ENCODE measurements around the gene RIMKLA.
A peak's percentile ranks its signal among the peaks of the same experiment; 100 is the strongest.

The RIMKLA gene, protein sequence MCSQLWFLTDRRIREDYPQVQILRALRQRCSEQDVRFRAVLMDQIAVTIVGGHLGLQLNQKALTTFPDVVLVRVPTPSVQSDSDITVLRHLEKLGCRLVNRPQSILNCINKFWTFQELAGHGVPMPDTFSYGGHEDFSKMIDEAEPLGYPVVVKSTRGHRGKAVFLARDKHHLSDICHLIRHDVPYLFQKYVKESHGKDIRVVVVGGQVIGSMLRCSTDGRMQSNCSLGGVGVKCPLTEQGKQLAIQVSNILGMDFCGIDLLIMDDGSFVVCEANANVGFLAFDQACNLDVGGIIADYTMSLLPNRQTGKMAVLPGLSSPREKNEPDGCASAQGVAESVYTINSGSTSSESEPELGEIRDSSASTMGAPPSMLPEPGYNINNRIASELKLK

DNA sequence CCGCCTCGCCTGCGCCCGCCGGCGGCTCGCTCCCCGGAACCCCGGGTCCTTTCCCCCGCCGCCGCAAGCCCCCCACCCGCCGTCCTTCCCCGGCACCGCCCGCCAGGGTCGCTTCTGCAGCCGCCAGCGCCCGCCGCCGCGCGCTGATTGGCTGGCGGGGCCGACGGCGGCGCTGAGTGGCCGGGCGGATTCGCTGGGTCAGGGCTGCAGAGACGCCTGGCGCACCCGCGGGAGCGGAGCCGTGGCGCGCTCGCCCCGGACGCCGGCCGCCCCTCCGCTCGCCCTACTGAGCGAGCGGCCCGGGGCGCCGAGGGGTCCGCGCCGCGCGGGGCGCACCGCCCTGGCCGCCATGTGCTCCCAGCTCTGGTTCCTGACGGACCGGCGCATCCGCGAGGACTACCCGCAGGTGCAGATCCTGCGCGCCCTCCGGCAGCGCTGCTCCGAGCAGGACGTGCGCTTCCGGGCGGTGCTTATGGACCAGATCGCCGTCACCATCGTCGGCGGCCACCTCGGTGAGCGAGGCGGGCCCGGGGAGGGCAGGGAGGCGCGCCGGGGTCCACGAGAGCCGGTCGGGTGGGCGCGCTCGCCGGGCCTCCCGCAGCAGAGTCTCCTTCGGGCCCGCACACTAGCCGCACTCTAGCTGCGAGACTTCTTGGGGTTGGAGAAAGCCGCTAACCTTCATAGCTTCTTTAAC, at the start of gene RIMKLA:
RIMKLA (plus strand) TSS at position 207 of the 694 bp plus-strand sequence; CDS start at position 350, 143 bp downstream.
- peaks cover 2% of the 10 kb centered on the region; the same call in 1 of the 2 replicates for H3K36me3 ChIP-seq
- TF ChIP-seq, protein P1, sequence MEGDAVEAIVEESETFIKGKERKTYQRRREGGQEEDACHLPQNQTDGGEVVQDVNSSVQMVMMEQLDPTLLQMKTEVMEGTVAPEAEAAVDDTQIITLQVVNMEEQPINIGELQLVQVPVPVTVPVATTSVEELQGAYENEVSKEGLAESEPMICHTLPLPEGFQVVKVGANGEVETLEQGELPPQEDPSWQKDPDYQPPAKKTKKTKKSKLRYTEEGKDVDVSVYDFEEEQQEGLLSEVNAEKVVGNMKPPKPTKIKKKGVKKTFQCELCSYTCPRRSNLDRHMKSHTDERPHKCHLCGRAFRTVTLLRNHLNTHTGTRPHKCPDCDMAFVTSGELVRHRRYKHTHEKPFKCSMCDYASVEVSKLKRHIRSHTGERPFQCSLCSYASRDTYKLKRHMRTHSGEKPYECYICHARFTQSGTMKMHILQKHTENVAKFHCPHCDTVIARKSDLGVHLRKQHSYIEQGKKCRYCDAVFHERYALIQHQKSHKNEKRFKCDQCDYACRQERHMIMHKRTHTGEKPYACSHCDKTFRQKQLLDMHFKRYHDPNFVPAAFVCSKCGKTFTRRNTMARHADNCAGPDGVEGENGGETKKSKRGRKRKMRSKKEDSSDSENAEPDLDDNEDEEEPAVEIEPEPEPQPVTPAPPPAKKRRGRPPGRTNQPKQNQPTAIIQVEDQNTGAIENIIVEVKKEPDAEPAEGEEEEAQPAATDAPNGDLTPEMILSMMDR (IDR thresholded peaks at IDR 0.05; ENCODE audit: low read depth, low read length): no peak
- H3K9me3 ChIP-seq (ENCODE audit: severe bottlenecking): no peaks in the 10 kb centered on the region
- peak within 1 kb of the TSS; percentile 58 for H3K27ac ChIP-seq
- no peaks in the 10 kb centered on the region for H3K27me3 ChIP-seq (ENCODE audit: insufficient read depth, low read depth, severe bottlenecking)
- peak; percentile 77 for DNase-seq
- peak within 1 kb of the TSS; percentile 78 for H3K4me3 ChIP-seq (ENCODE audit: low read depth, low read length)

DNA sequence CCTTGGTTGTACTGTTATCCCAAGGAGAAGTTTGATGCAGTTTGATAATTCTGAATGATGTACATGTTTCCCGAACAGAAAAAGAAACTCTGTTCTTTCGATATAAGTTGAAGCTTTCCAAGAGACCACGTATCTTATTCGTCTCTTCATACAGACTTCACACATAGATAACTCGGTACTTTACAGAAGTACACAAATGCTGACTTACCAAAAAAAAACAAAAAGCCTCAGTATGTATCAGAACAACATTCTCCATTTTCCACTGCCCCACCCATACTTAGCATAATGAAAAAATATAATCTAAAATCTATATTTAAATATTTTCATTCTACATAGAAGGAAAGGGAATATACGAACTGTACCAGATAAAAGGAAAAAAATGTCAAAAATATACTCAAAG, 47.7 kb upstream of the RIMKLA start:
- Histone ChIP-seq H3K36me3 (0 out of 2 replicates have a peak, but pooled peaks cover 3% of the 10 kb centered on the region), H3K27me3 (ENCODE audit: insufficient read depth, low read depth, severe bottlenecking) (no peaks in the 10 kb centered on the region), H3K9me3 (ENCODE audit: severe bottlenecking) (no peaks in the 10 kb centered on the region), H3K27ac (no peak overlapping the region), H3K4me3 (ENCODE audit: low read depth, low read length) (no peak overlapping the region)
- TF ChIP-seq, protein P1 (IDR thresholded peaks at IDR 0.05; ENCODE audit: low read depth, low read length): no peak
- no peak for DNase-seq

DNA sequence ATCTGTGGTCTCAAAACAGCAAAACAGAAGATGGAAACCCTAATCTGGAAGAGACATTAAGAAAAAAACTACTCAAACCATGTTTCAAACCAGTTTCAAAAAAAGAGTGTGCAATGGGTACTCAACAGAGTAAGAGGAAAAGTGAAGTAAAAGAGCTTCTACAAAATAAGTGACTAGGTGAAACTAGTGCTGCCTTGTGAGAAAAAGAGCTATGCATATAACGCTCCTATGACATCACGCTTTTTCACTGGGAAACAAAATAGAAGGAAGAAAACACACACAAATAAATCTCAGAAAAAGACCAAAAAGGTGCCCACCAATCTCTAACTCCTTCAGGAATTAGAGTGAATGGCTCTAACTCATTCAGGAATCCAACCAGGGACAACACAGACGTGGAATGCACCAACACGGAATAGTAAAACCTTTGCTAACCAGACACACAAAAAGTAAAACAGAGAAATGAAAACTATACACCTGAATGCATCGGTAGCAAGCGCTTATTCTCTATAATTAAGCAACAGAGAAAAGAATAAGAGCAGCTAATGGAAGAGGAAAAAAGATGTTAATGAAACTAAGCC, 46.8 kb upstream of the RIMKLA start:
- H3K4me3 ChIP-seq (ENCODE audit: low read depth, low read length): peak overlapping the region; percentile 88
- H3K27ac ChIP-seq: peak overlapping the region; percentile 93
- H3K36me3 ChIP-seq: 0 out of 2 replicates have a peak, but pooled peaks cover 3% of the 10 kb centered on the region
- no peaks in the 10 kb centered on the region for H3K27me3 ChIP-seq (ENCODE audit: insufficient read depth, low read depth, severe bottlenecking)
- H3K9me3 ChIP-seq (ENCODE audit: severe bottlenecking): no peaks in the 10 kb centered on the region
- TF ChIP-seq, protein P1 (IDR thresholded peaks at IDR 0.05; ENCODE audit: low read depth, low read length): no peak
- DNase-seq: no peak

DNA sequence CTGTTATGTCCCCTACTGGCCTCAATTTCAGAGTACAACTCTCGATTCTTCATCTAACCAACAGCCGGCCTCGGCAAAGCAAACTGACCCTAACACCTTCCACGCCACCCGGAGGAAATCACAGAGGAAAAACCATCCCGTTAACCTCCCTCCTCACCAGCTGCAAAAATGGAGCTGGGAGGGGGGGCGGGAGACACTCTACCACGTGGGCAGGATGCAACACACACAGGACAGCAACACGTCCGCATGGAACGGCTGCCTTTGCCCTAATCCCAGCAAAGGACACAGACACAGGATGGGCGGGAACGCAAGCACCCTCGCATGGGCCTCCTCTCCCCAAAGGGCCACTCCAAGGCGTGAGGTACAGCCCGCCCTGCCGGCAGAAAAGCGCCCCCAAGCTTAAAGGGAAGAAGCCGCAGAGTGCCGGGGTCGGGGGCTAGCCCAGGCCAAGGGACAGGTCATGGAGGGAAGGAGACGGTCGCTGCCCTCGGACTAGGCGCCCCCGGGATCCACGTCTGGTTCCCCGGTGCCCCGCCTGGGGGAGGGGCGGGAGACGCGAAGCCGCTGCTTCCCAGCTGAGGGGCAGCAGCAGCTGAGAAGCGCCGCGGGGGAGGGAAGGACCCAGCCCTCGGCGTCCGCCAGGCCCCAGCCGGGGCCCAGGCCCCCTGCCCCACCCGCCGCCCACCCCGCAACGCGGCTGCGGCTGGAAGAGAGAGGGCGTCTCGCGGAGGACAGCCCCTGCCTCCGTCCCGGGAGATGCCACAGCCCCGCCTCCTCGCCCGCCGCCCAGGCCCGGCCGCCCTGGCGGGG, 46.1 kb upstream of the RIMKLA start:
- Histone ChIP-seq H3K9me3 (ENCODE audit: severe bottlenecking) (no peaks in the 10 kb centered on the region), H3K36me3 (0 out of 2 replicates have a peak, but pooled peaks cover 3% of the 10 kb centered on the region), H3K27me3 (ENCODE audit: insufficient read depth, low read depth, severe bottlenecking) (no peaks in the 10 kb centered on the region), H3K27ac (peak overlapping the region; percentile 93), H3K4me3 (ENCODE audit: low read depth, low read length) (peak overlapping the region; percentile 88)
- TF ChIP-seq, protein P1 (IDR thresholded peaks at IDR 0.05; ENCODE audit: low read depth, low read length): no peak
- DNase-seq: peak; percentile 82

DNA sequence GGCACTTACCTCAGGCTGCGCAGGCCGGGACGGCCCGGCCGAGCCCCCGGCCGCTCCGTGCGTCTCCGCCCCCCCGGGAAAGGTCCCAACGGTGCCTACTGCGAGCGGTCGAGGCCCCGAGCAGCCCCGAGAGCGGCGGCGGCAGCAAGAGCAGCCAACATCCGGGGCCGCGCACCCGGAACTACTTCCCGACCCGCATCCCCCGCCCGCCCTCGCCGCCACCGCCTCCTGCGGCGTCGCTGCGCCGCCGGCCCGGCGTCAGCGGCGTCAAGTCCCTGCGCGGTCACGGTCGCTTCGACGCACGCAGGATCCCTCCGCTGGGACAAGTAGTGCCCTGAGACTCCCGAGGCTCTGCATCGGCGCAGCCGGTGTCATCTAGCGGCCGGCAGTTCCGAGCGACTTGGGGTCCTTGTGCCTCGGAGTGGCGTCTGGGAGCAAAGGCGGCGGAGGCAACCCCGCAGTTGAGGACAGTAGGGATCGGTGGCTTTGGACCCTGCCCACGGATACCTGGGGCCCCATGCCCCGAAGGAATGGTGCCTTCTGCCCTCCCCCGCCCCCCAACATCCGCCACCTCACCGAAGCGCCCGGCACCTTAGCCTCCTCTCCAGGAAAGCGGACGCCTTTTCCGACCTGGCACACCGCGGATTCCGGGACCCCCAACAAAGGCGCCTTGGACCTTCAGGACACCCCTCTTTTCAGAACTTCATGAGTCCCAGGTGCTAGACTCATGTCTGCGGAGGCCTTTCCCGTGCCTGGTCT, 45.4 kb upstream of the RIMKLA start, which contains the start of gene FOXJ3:
FOXJ3 (minus strand) TSS at position 186 of the 759 bp plus-strand sequence. CDS start 24,142 bp downstream, outside the sequence.
- peak; percentile 95 for DNase-seq
- H3K4me3 ChIP-seq (ENCODE audit: low read depth, low read length): peak within 1 kb of the TSS; percentile 88
- no peaks in the 10 kb centered on the region for H3K27me3 ChIP-seq (ENCODE audit: insufficient read depth, low read depth, severe bottlenecking)
- H3K27ac ChIP-seq: peak within 1 kb of the TSS; percentile 93
- TF ChIP-seq, protein P1 (IDR thresholded peaks at IDR 0.05; ENCODE audit: low read depth, low read length): 0 out of 2 replicates have a peak, but pooled peaks have one; percentile 2
- H3K9me3 ChIP-seq (ENCODE audit: severe bottlenecking): no peaks in the 10 kb centered on the region
- 0 out of 2 replicates have a peak, but pooled peaks cover 3% of the 10 kb centered on the region for H3K36me3 ChIP-seq
